Measurements from ENCODE around the gene ORMDL3. TPM values are rescaled to one million over a fixed set of nuclear protein-coding genes. Genes with fewer than 3 reads are reported as not detected.

ORMDL3 gene
- total RNA-seq, 1 donor from 2014 or later = 66.1 TPM

DNA sequence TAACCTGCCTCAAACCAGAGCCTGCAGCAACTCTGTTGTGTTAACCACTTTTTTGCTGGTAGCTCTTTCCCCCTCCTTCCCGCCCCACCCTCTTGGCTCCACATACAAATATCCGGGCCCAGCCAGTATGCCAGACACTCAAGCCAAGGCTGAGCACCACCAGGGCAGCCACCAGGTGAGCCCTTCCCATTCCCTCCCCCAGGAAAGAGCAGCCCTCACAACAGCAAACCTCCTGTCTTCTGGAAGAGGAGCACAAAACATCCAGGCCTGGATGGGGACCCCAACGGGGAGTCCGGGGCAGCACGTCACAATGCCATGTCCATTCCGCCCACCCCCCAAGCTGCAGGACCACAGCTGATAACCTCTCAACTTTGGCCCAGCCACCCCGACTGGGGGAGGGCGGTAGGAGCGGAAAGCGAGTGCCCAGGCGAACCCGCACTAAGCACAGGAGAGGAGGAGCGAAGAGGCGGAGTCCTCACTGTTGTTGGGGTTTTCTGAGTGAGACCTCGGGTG lies 757 bp downstream of the ORMDL3 start:
- Mint-ChIP-seq H3K27ac (peak overlapping the region; percentile 89), H3K9me3 (no peaks in the 10 kb centered on the region), H3K4me1 (ENCODE audit: low read depth) (peaks cover 46% of the 10 kb centered on the region), H3K36me3 (ENCODE audit: low read depth) (peaks cover 35% of the 10 kb centered on the region), H3K27me3 (ENCODE audit: low read depth) (no peaks in the 10 kb centered on the region), H3K4me3 (ENCODE audit: low read depth) (peak overlapping the region; percentile 86)
- intact Hi-C loops (cut with micrococcal nuclease) = loop anchor here (5.0 kb wide), 4 partner anchors 56 to 174 kb away; partner anchors contain the start of genes PSMD3 and ZPBP2
- DNase-seq (ENCODE audit: low spot score) = peak; percentile 63

DNA sequence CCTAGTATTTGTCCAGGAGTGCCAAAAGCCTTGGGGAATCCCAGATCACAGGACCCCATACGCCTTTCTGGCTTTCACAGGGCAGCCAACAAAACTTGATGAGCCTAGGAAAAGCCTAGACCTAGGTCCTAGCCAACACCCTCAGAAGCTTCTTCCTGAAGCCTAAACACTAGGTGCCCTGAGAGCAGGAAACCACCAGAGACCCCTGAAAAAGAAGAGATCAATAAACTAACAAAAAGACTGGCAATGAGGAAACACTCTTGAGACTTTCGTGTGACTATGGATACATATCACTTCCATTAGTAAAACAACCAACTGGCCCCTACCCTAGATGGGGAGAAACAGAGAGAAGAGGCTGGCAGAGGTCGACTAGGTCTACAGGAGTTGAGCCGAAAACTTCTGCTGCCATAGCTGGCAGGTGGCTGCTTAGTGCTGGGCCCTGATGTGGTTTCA lies 1.2 kb downstream of the ORMDL3 start:
- Mint-ChIP-seq H3K27ac (peak overlapping the region; percentile 89), H3K9me3 (no peaks in the 10 kb centered on the region), H3K27me3 (ENCODE audit: low read depth) (no peaks in the 10 kb centered on the region), H3K36me3 (ENCODE audit: low read depth) (peaks cover 40% of the 10 kb centered on the region), H3K4me1 (ENCODE audit: low read depth) (peaks cover 51% of the 10 kb centered on the region), H3K4me3 (ENCODE audit: low read depth) (peak overlapping the region; percentile 86)
- intact Hi-C loops (cut with micrococcal nuclease) = loop anchor here (5.0 kb wide), 4 partner anchors 56 to 174 kb away; partner anchors contain the start of genes PSMD3 and ZPBP2
- DNase-seq (ENCODE audit: low spot score) = no peak

- no peaks in the 10 kb centered on the region for H3K9me3 Mint-ChIP-seq
- DNase-seq (ENCODE audit: low spot score) = no peak
These were observed 1.9 kb downstream of the ORMDL3 start for GRCh38 chr17:39925282-39926134.

DNA sequence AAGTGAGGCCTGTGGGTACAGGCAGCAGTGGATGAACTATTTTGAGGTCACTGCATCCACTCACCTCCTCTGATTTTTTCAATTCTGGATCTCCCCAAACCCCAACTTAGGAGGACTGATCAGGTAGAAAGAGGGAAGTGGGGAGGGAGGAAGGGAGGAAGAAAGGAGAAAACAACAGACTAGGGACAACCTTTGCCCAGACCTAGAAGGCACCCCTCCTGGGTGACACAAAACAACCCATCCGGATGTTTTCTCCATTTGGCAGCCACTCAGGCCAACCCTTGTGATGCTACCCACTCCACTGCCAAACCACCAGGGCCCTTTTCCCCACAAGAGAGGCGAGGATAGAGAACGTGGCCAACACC lies 2.7 kb downstream of the ORMDL3 start:
- peaks cover 50% of the 10 kb centered on the region for H3K36me3 Mint-ChIP-seq (ENCODE audit: low read depth)
- intact Hi-C loops (cut with micrococcal nuclease) = loop anchor here (5.0 kb wide), 4 partner anchors 57 to 172 kb away; partner anchors contain the start of genes PSMD3 and ZPBP2
- H3K9me3 Mint-ChIP-seq = no peaks in the 10 kb centered on the region
- H3K27ac Mint-ChIP-seq = peak overlapping the region; percentile 85
- peak overlapping the region; percentile 86 for H3K4me3 Mint-ChIP-seq (ENCODE audit: low read depth)
- H3K27me3 Mint-ChIP-seq (ENCODE audit: low read depth) = no peaks in the 10 kb centered on the region
- DNase-seq (ENCODE audit: low spot score) = no peak
- H3K4me1 Mint-ChIP-seq (ENCODE audit: low read depth) = peaks cover 63% of the 10 kb centered on the region

More at GRCh38 chr17:39925282-39926134, 1.9 kb downstream of the ORMDL3 start:
- H3K36me3 Mint-ChIP-seq (ENCODE audit: low read depth) = peaks cover 44% of the 10 kb centered on the region
- H3K4me1 Mint-ChIP-seq (ENCODE audit: low read depth) = peaks cover 57% of the 10 kb centered on the region
- intact Hi-C loops (cut with micrococcal nuclease) = loop anchor here (5.0 kb wide), 4 partner anchors 57 to 173 kb away; partner anchors contain the start of genes PSMD3 and ZPBP2
- H3K27ac Mint-ChIP-seq = peak overlapping the region; percentile 89
- H3K4me3 Mint-ChIP-seq (ENCODE audit: low read depth) = peak overlapping the region; percentile 86
- no peaks in the 10 kb centered on the region for H3K27me3 Mint-ChIP-seq (ENCODE audit: low read depth)

DNA sequence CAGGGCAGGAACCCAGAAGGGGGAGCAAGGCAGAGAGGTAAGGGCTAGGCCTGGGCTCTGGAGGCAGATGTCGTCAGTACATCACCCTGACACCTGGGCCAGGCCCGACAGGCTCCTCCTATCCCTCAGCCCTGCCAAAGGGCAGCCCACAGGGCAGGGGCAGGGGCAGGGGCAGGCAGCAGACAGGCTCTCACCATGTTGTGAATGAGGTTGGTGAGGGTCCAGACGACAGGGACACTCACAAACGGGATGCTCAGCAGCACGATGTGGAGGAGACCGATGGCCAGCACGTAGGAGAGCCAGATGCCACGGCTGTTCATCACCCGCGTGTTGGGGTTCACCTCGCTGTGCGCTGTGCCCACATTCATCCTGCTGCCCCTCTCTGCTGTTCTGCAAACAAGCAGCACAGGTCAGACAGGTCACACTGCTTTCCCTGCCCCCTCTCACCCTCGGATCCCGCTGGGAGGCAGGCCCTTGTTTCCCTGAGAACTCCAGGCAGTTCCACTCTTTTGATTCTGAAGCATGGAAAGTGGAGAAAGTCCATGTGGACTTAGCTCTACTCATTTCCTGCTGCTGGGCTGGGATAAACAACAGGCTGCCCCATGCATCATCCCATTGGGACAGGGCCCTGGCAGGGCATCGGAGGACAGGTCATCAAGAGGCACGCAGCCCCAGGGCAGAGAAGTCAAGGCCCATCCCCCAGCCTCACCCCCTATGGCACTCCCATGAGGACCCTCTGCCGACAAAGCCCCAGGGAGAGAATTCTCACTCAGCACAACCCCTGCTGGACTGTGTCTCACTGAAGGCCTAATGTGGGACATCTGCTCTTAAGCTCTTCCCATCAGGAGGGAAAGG lies 3.3 kb downstream of the ORMDL3 start:
- Mint-ChIP-seq H3K27ac (peak overlapping the region; percentile 85), H3K9me3 (no peaks in the 10 kb centered on the region), H3K27me3 (ENCODE audit: low read depth) (no peaks in the 10 kb centered on the region), H3K4me3 (ENCODE audit: low read depth) (peak overlapping the region; percentile 86), H3K4me1 (ENCODE audit: low read depth) (peaks cover 64% of the 10 kb centered on the region), H3K36me3 (ENCODE audit: low read depth) (peaks cover 54% of the 10 kb centered on the region)
- DNase-seq (ENCODE audit: low spot score) = no peak
- intact Hi-C loops (cut with micrococcal nuclease) = no loop called here

DNA sequence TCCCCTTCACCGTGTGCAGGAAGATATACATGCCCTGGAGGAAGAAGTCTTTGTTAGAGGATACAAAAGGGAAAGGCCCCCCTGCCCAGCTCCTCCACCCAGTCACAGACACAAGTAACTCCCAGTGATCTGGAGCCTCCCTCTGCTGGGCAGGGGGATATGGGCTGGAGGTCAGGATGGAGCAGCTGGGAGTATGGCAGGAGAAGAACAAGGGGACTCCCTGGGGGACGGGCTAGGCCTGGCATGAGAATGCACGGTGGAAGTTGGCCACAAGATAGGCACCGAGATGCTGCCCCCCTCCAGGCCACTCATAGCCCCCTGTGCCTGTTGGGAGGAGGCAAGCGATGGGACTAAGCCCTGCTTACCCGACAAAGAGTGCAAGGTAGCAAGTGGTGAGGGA lies 4.2 kb downstream of the ORMDL3 start:
- H3K4me1 Mint-ChIP-seq (ENCODE audit: low read depth) = peaks cover 67% of the 10 kb centered on the region
- intact Hi-C loops (cut with micrococcal nuclease) = no loop called here
- no peaks in the 10 kb centered on the region for H3K9me3 Mint-ChIP-seq
- H3K4me3 Mint-ChIP-seq (ENCODE audit: low read depth) = no peak overlapping the region
- no peak for DNase-seq (ENCODE audit: low spot score)
- H3K36me3 Mint-ChIP-seq (ENCODE audit: low read depth) = peaks cover 62% of the 10 kb centered on the region
- H3K27me3 Mint-ChIP-seq (ENCODE audit: low read depth) = no peaks in the 10 kb centered on the region
- H3K27ac Mint-ChIP-seq = peak overlapping the region; percentile 48

GRCh38 chr17:39922006-39922405 lies 5.4 kb downstream of the ORMDL3 start:
- H3K9me3 Mint-ChIP-seq = no peaks in the 10 kb centered on the region
- no peak overlapping the region for H3K4me3 Mint-ChIP-seq (ENCODE audit: low read depth)
- H3K4me1 Mint-ChIP-seq (ENCODE audit: low read depth) = peaks cover 70% of the 10 kb centered on the region
- no peak for DNase-seq (ENCODE audit: low spot score)
- H3K27me3 Mint-ChIP-seq (ENCODE audit: low read depth) = no peaks in the 10 kb centered on the region
- H3K36me3 Mint-ChIP-seq (ENCODE audit: low read depth) = peaks cover 74% of the 10 kb centered on the region
- intact Hi-C loops (cut with micrococcal nuclease) = no loop called here
- H3K27ac Mint-ChIP-seq = peak overlapping the region; percentile 79

DNA sequence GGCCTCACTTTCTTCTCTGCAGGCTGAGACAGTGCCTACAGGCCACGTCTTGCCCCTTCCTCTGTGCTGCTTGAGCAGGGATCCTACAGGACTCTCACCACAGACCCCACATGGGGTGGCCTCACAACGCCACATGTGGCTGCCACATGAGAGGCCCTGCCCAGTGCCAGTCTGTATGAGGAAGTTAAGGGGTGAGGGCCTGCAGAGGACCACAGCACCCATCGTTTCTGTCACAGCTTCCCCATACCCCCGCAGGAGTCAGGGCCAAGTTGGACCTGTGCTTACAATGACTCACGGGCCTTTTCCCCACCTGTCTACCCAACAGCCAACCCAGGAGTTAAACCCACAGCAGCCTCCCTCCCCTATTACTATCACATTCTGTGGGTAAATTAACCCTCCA lies 6.1 kb downstream of the ORMDL3 start:
- Mint-ChIP-seq H3K27me3 (ENCODE audit: low read depth) (no peaks in the 10 kb centered on the region), H3K27ac (peak overlapping the region; percentile 79), H3K4me3 (ENCODE audit: low read depth) (no peak overlapping the region), H3K9me3 (no peaks in the 10 kb centered on the region), H3K36me3 (ENCODE audit: low read depth) (peaks cover 81% of the 10 kb centered on the region), H3K4me1 (ENCODE audit: low read depth) (peaks cover 73% of the 10 kb centered on the region)
- intact Hi-C loops (cut with micrococcal nuclease) = no loop called here
- no peak for DNase-seq (ENCODE audit: low spot score)

- Mint-ChIP-seq H3K4me1 (ENCODE audit: low read depth) (peaks cover 66% of the 10 kb centered on the region), H3K4me3 (ENCODE audit: low read depth) (peak overlapping the region; percentile 26), H3K27me3 (ENCODE audit: low read depth) (no peaks in the 10 kb centered on the region), H3K9me3 (no peaks in the 10 kb centered on the region), H3K36me3 (ENCODE audit: low read depth) (peaks cover 87% of the 10 kb centered on the region), H3K27ac (peak overlapping the region; percentile 79)
- DNase-seq (ENCODE audit: low spot score) = no peak
- intact Hi-C loops (cut with micrococcal nuclease) = no loop called here
These were observed 6.9 kb downstream of the ORMDL3 start for GRCh38 chr17:39920218-39921210.

DNA sequence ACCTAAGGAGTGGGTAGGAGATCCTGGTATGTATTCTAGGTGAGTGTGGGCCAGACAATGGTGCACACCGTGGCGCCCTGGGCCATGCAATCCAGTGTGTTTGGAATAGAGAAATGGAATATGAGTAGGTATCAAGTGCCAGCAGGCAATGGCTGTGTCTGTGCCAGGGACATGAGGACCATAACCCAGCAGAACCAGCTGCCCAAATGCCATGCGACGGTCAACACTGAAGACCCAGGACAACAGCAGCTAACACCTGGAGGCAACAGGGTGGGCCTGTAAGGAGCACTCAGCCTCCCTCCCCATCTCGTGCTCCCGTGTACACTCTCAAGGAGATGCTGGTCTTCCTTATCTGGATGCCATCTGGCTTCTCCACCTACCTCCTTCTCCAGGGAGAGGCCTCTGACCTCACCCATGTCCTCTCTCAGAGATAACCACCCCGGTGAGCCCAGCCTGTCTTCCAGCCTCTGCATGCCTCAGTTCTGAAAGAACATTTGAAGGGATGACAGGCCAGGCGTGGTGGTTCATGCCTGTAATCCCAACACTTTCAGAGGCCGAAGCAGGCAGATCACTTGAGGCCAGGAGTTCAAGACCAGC lies 8.2 kb downstream of the ORMDL3 start:
- H3K27ac Mint-ChIP-seq = peak overlapping the region; percentile 38
- intact Hi-C loops (cut with micrococcal nuclease) = no loop called here
- H3K4me3 Mint-ChIP-seq (ENCODE audit: low read depth) = no peak overlapping the region
- no peaks in the 10 kb centered on the region for H3K27me3 Mint-ChIP-seq (ENCODE audit: low read depth)
- DNase-seq (ENCODE audit: low spot score) = no peak
- H3K36me3 Mint-ChIP-seq (ENCODE audit: low read depth) = peaks cover 79% of the 10 kb centered on the region
- no peaks in the 10 kb centered on the region for H3K9me3 Mint-ChIP-seq
- H3K4me1 Mint-ChIP-seq (ENCODE audit: low read depth) = peaks cover 53% of the 10 kb centered on the region

- Mint-ChIP-seq H3K9me3 (no peaks in the 10 kb centered on the region), H3K4me3 (ENCODE audit: low read depth) (no peak overlapping the region), H3K27me3 (ENCODE audit: low read depth) (no peaks in the 10 kb centered on the region), H3K36me3 (ENCODE audit: low read depth) (peaks cover 83% of the 10 kb centered on the region), H3K4me1 (ENCODE audit: low read depth) (peaks cover 41% of the 10 kb centered on the region), H3K27ac (peak overlapping the region; percentile 4)
- intact Hi-C loops (cut with micrococcal nuclease) = no loop called here
- no peak for DNase-seq (ENCODE audit: low spot score)
These were observed 10.5 kb downstream of the ORMDL3 start for GRCh38 chr17:39916918-39917317.
